NCI-H510A treated with DMSO at 0.1 percent for 48 hours (cell line): ENCODE measurements around the gene VSIG2.

Source experiments
- DNase-seq: peaks from one replicate; lab custom pipeline; 2025; lab: John Stamatoyannopoulos, UW

Gene VSIG2

GRCh38 chr11:124724979-124725718 is 26.9 kb downstream of the VSIG2 start:
- DNase-seq: no peak

GRCh38 chr11:124722176-124722575 is 29.9 kb downstream of the VSIG2 start:
- no peak for DNase-seq

GRCh38 chr11:124719534-124719933 is 32.5 kb downstream of the VSIG2 start:
- no peak for DNase-seq

- DNase-seq: no peak
These were observed 33.3 kb downstream of the VSIG2 start for GRCh38 chr11:124718801-124719200.

- DNase-seq: no peak
These were observed 34.0 kb downstream of the VSIG2 start for GRCh38 chr11:124717786-124718651.

- DNase-seq: no peak
These were observed 34.7 kb downstream of the VSIG2 start for GRCh38 chr11:124717421-124717785.

- DNase-seq: no peak
These were observed 35.5 kb downstream of the VSIG2 start for GRCh38 chr11:124716591-124716990.

GRCh38 chr11:124712392-124712791 is 39.7 kb downstream of the VSIG2 start:
- DNase-seq: no peak

GRCh38 chr11:124707829-124708228 is 44.2 kb downstream of the VSIG2 start:
- no peak for DNase-seq

- no peak for DNase-seq
These were observed 52.0 kb downstream of the VSIG2 start for GRCh38 chr11:124700028-124700427.

- DNase-seq: no peak
These were observed 52.5 kb downstream of the VSIG2 start for GRCh38 chr11:124699547-124699946.
